ENCODE measurements around the gene KRT85. TPM values are rescaled to one million over a fixed set of nuclear protein-coding genes. Genes with fewer than 3 reads are reported as not detected.

Gene KRT85
- total and polyA plus RNA-seq, 2 of the 4 experiments (the other 2 are of a cell fraction): not detected

GRCh38 chr12:52368508-52368907, 1.2 kb upstream of the KRT85 start:
- H3K18ac ChIP-seq (ENCODE audit: low read depth, low read length): no peak overlapping the region
- POLR2A ChIA-PET (ENCODE audit: unreplicated experiment): no interaction called here
- no peak overlapping the region for H2BK5ac ChIP-seq (ENCODE audit: low read depth, low read length, poor library complexity, severe bottlenecking)
- H3K4me3 ChIP-seq (ENCODE audit: insufficient read depth, low read depth, low read length): no peak overlapping the region
- TF ChIP-seq MAZ (IDR thresholded peaks at IDR 0.05; ENCODE audit: borderline replicate concordance, low read depth, low read length) (no peak), CHD1 (IDR thresholded peaks at IDR 0.05; ENCODE audit: low read depth, low read length) (no peak), NFE2L2 (IDR thresholded peaks at IDR 0.05; ENCODE audit: low read depth, low read length) (no peak), RFX5 (IDR thresholded peaks at IDR 0.05; ENCODE audit: low read depth, low read length) (no peak), RCOR1 (IDR thresholded peaks at IDR 0.05; ENCODE audit: insufficient replicate concordance, low read length) (no peak), MAFK (IDR thresholded peaks at IDR 0.05; ENCODE audit: low read depth, low read length) (no peak), CEBPB (IDR thresholded peaks at IDR 0.05; ENCODE audit: low read depth, low read length) (no peak), BHLHE40 (IDR thresholded peaks at IDR 0.05; ENCODE audit: low read depth, low read length) (no peak), SMC3 (IDR thresholded peaks at IDR 0.05; ENCODE audit: low read depth, low read length) (no peak), RAD21 (IDR thresholded peaks at IDR 0.05; ENCODE audit: low read length) (no peak), CTCF (conservative IDR thresholded peaks at IDR 0.05; ENCODE audit: low read depth, low read length) (no peak), USF2 (IDR thresholded peaks at IDR 0.05; ENCODE audit: low read depth, low read length) (no peak), MXI1 (IDR thresholded peaks at IDR 0.05; ENCODE audit: borderline replicate concordance, low read depth, low read length) (no peak), FOS (IDR thresholded peaks at IDR 0.05; ENCODE audit: low read depth, low read length) (no peak), ELK1 (IDR thresholded peaks at IDR 0.05; ENCODE audit: borderline replicate concordance, low read depth, low read length) (no peak), POLR2A (IDR thresholded peaks at IDR 0.05; ENCODE audit: low read depth, low read length) (no peak)
- dilution Hi-C loops (cut with HindIII; ENCODE audit: low sequenced_read_pairs, unreplicated experiment) (no loop called here), intact Hi-C loops (cut with micrococcal nuclease) (no loop called here), in situ Hi-C loops (cut with MboI; ENCODE audit: low sequenced_read_pairs) (no loop called here)
- H2BK20ac ChIP-seq (ENCODE audit: low read depth, low read length): no peak overlapping the region
- no peak overlapping the region for H2AFZ ChIP-seq (replicated peaks; ENCODE audit: low read length, poor library complexity)
- H4K5ac ChIP-seq (ENCODE audit: low read depth, low read length): no peak overlapping the region
- H4K8ac ChIP-seq (ENCODE audit: low read depth in 2 of 2, low read length in 2 of 2): no peak overlapping the region
- no peak overlapping the region for H3K4ac ChIP-seq (ENCODE audit: low read depth, low read length)
- CTCF ChIA-PET: interaction anchor here (0.6 to 0.9 kb wide), 2 partner anchors 12 to 517 kb away, joined by 3 to 4 read pairs; no protein-coding TSS in a partner anchor
- H3K4me1 ChIP-seq (ENCODE audit: control insufficient read depth, insufficient read depth, low read length): no peaks in the 10 kb centered on the region
- H3K23ac ChIP-seq (ENCODE audit: low read depth, low read length): no peak overlapping the region
- H4K20me1 ChIP-seq (ENCODE audit: insufficient read depth, low read length): no peaks in the 10 kb centered on the region
- H3K36me3 ChIP-seq (ENCODE audit: control insufficient read depth, insufficient read depth, low read length): no peaks in the 10 kb centered on the region
- H3K9me3 ChIP-seq (ENCODE audit: control insufficient read depth, insufficient read depth, low read length): no peaks in the 10 kb centered on the region
- DNase-seq (no peak), ATAC-seq (ENCODE audit: low read depth) (no peak)
- H3K9me1 ChIP-seq (ENCODE audit: insufficient read depth, low read length): peaks cover 3% of the 10 kb centered on the region; the same call in 1 of the 2 replicates
- BruUV-seq (replicated peaks): no TSS peak
- no peak overlapping the region for H2AK5ac ChIP-seq (ENCODE audit: low read depth, low read length)
- no peak overlapping the region for H4K91ac ChIP-seq (ENCODE audit: insufficient read depth, low read depth, low read length)
- H3K79me1 ChIP-seq (ENCODE audit: low read depth in 1 of 2, low read length in 2 of 2): no peaks in the 10 kb centered on the region
- H3K27me3 ChIP-seq (ENCODE audit: control insufficient read depth, insufficient read depth, low read length): peaks cover 58% of the 10 kb centered on the region
- no peak overlapping the region for H2BK120ac ChIP-seq (ENCODE audit: low read depth, low read length)
- H3K4me2 ChIP-seq (ENCODE audit: low read depth, low read length): no peak overlapping the region
- no peak overlapping the region for H3K56ac ChIP-seq (ENCODE audit: extremely low read depth, insufficient read depth, low read length)
- no peak overlapping the region for H3K27ac ChIP-seq (ENCODE audit: insufficient read depth, low read length)
- no peak overlapping the region for H2AK9ac ChIP-seq (replicated peaks; ENCODE audit: low read depth, low read length, poor library complexity)
- no peak overlapping the region for H3K14ac ChIP-seq (replicated peaks; ENCODE audit: low read depth, low read length)
- H2BK15ac ChIP-seq (ENCODE audit: low read depth, low read length): no peak overlapping the region
- no CpG with 5 or more reads among the region's 3 CpGs for WGBS, 2 experiments (ENCODE audit: extremely low coverage in 2 of 2, insufficient read length in 1 of 2)
- no peak overlapping the region for H3K9ac ChIP-seq (ENCODE audit: low read depth, low read length)
